Spleen (tissue), 11 donors: ENCODE measurements around the gene C11orf42. TPM values are rescaled to one million over a fixed set of nuclear protein-coding genes. Genes with fewer than 3 reads are reported as not detected.

Experiments used
- DNase-seq: peaks from one replicate; pipeline ENCODE4 v3.0.0-alpha.2; 2020
- H3K27ac ChIP-seq, 8 donors: fragments of 200-600 bp; sonication (generic) in 7 of 8; 1 replicate in 4 of 8; 2 replicates in 4 of 8; pipeline versions ENCODE4 v1.5.0 to v1.8.0; 2016 to 2021; ENCODE audit warnings: inconsistent platforms in 4 of 8, mild to moderate bottlenecking in 4 of 8, moderate library complexity in 1 of 8
- H3K27me3 ChIP-seq, 7 donors: fragments of 200-600 bp; sonication (generic) in 6 of 7; replicated peaks in 1 of 7; 1 replicate in 4 of 7; 2 replicates in 3 of 7; pipeline versions ENCODE4 v1.5.0 to v1.8.0; 2016 to 2021; ENCODE audit warnings: inconsistent platforms in 3 of 7, mild to moderate bottlenecking in 1 of 7
- H3K36me3 ChIP-seq, 6 donors: fragments of 200-600 bp; sonication (generic) in 5 of 6; 1 replicate in 4 of 6; 2 replicates in 2 of 6; pipeline versions ENCODE4 v1.5.0 to v1.8.0; 2016 to 2021; ENCODE audit warnings: inconsistent platforms in 2 of 6
- H3K4me1 ChIP-seq, 6 donors: fragments of 200-600 bp; sonication (generic) in 5 of 6; 1 replicate in 3 of 6; 2 replicates in 3 of 6; pipeline versions ENCODE4 v1.5.0 to v1.8.0; 2016 to 2021; ENCODE audit warnings: inconsistent platforms in 3 of 6
- H3K4me3 ChIP-seq, 8 donors: fragments of 200-600 bp; sonication (generic) in 7 of 8; 1 replicate in 4 of 8; 2 replicates in 4 of 8; pipeline versions ENCODE4 v1.5.0 to v1.8.0; 2016 to 2021; ENCODE audit warnings: inconsistent platforms in 4 of 8, mild to moderate bottlenecking in 4 of 8, moderate library complexity in 2 of 8
- H3K9me3 ChIP-seq, 8 donors: fragments of 200-600 bp; sonication (generic) in 7 of 8; 1 replicate in 4 of 8; 2 replicates in 4 of 8; pipeline versions ENCODE4 v1.5.0 to v1.8.0; 2016 to 2021; ENCODE audit warnings: inconsistent platforms in 4 of 8
- POLR2A ChIP-seq, 3 donors: fragments of 450-650 bp; IDR thresholded peaks; one replicate each; pipeline ENCODE4 v1.5.1; 2017; ENCODE audit warnings: antibody characterized with exemption in 3 of 3, mild to moderate bottlenecking in 1 of 3
- POLR2AphosphoS5 ChIP-seq, 3 donors: sonication (generic); formaldehyde crosslinking; IDR thresholded peaks; one replicate each; pipeline ENCODE4 v1.5.1; 2017; ENCODE audit warnings: antibody characterized with exemption in 3 of 3
- WGBS, 5 donors: extraction: QIAGEN DNeasy Blood & Tissue Kit in 3 of 5; methylation state at CpG; one replicate each; pipeline versions ENCODE4 v1.1.5 to v1.1.7; 2013 to 2018; 5-methylcytosine and 5-hydroxymethylcytosine counted together
- intact Hi-C: fragments of 100-400 bp; cut with DNase I; formaldehyde crosslinking; loops from one replicate; pipeline ENCODE4 v1.15.0; 2023; ENCODE audit warnings: low total_unique reads
- polyA plus RNA-seq, 3 donors: library from polyadenylated mRNA; stranded (reverse); fragments of 200-250 nt; gene quantifications; one replicate each; pipeline ENCODE4 v1.2.1, GENCODE V29; 2013
- total RNA-seq, 7 donors: library from RNA; depleted of rRNA in 3 of 7; stranded (reverse); fragments of >200 nt in 3 of 7; fragmentation: NEBNext Ultra II Directional in 4 of 7; extraction: Animal tissue kit (Norgen Biotek cat#: 25700) in 4 of 7; gene quantifications; one replicate each; pipeline versions ENCODE4 v1.1.0 to v1.2.1, GENCODE V29; 2016 to 2021
- TF ChIP-seq, protein P1 (sequence below), 11 experiments: fragments of 200-600 bp in 7 of 11; fragments of 450-650 bp in 4 of 11; sonication (generic) in 4 of 11; IDR thresholded peaks in 8 of 11; conservative IDR thresholded peaks in 3 of 11; 1 replicate in 7 of 11; 2 replicates in 4 of 11; pipeline versions ENCODE4 v1.4.0 to v1.8.0; 2016 to 2021; ENCODE audit warnings: antibody characterized with exemption in 11 of 11, inconsistent platforms in 4 of 11, mild to moderate bottlenecking in 1 of 11
- donor health status: healthy with polysubstance abuse.
- donor health status: DM: no; HTN: no; CAD: no; lungs with moderate emphysema.
- donor health status: DM: no; HTN: no; CAD: no.
- donor health status: Bipolar disorder and iron deficiency.
- donor health status: healthy.
- donor health status: DM: no; HTN: no; CAD: no.
- donor health status: DM: yes; HTN: yes; CAD: no.

The C11orf42 gene
- total and polyA plus RNA-seq, 10 donors, result not detected

DNA sequence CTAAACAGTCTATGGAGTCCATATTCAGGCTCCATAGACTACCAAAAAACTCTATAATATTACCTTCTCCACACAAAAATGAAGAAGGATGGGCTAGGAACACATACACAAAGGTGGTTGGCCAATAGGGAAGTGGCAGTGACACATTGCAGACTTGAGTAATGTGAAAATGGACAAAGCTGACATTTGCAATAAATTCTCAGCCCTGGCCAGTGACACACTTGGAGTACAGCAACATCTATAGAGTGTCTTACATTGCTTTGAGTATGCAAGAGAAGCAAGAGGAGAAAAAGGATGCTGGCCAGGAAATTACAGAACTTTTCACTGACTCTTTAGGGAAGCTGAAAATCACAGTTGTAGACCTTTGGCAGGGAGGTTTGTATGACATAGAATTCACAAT lies 13.6 kb upstream of the C11orf42 start:
- peak in 1 of 3 donors; percentile 18 for TF ChIP-seq POLR2AphosphoS5 (IDR thresholded peaks at IDR 0.05)
- TF ChIP-seq POLR2A (IDR thresholded peaks at IDR 0.05), result no peak
- H3K4me3 ChIP-seq, result no peak overlapping the region
- no peaks in the 10 kb centered on the region for H3K27me3 ChIP-seq
- DNase-seq, result no peak
- intact Hi-C loops, result no loop called here
- peak overlapping the region in 6 of 8 donors; percentile 29 to 76 (median 72) for H3K27ac ChIP-seq
- H3K36me3 ChIP-seq, result no peaks in the 10 kb centered on the region
- H3K9me3 ChIP-seq, result peaks cover 0 to 3% (median 0%) of the 10 kb centered on the region in 8 donors
- peaks cover 0 to 9% (median 0%) of the 10 kb centered on the region in 6 donors for H3K4me1 ChIP-seq

DNA sequence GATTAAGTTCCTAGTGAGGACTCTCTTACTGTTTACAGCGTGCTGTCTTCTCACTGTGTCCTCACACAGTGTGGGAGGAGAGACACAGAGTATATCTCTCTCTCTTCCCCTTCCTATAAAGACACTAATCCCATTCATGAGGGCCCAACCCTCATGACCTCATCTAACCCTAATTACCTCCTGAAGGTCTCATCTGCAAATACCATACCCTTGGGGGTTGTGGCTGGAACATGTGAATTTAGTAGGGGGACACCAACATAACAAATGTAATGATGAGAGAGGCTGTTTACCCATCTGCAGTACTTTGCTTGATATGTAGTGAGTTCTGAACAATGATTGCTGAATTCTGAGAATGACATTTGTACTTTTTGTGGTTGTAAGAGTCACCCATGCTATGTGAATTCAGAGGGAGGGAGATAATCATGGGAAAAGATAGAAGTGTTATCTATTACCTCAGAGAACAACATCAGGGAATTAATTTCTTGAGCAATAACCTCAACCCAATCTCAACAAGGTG lies 11.2 kb upstream of the C11orf42 start:
- TF ChIP-seq POLR2AphosphoS5 (IDR thresholded peaks at IDR 0.05), result no peak
- TF ChIP-seq POLR2A (IDR thresholded peaks at IDR 0.05), result no peak
- TF ChIP-seq, protein P1, sequence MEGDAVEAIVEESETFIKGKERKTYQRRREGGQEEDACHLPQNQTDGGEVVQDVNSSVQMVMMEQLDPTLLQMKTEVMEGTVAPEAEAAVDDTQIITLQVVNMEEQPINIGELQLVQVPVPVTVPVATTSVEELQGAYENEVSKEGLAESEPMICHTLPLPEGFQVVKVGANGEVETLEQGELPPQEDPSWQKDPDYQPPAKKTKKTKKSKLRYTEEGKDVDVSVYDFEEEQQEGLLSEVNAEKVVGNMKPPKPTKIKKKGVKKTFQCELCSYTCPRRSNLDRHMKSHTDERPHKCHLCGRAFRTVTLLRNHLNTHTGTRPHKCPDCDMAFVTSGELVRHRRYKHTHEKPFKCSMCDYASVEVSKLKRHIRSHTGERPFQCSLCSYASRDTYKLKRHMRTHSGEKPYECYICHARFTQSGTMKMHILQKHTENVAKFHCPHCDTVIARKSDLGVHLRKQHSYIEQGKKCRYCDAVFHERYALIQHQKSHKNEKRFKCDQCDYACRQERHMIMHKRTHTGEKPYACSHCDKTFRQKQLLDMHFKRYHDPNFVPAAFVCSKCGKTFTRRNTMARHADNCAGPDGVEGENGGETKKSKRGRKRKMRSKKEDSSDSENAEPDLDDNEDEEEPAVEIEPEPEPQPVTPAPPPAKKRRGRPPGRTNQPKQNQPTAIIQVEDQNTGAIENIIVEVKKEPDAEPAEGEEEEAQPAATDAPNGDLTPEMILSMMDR (IDR thresholded peaks at IDR 0.05 in 8 of 11, conservative IDR thresholded peaks at IDR 0.05 in 3 of 11), result no peak
- Histone ChIP-seq H3K4me1 (peaks cover 0 to 9% (median 0%) of the 10 kb centered on the region in 6 donors), H3K27ac (peak overlapping the region in 4 of 8 donors; percentile 28 to 76 (median 42)), H3K4me3 (no peak overlapping the region), H3K36me3 (no peaks in the 10 kb centered on the region), H3K9me3 (peaks cover 0 to 3% (median 0%) of the 10 kb centered on the region in 8 donors), H3K27me3 (no peaks in the 10 kb centered on the region)
- intact Hi-C loops, result no loop called here
- no peak for DNase-seq
- WGBS, 5 donors, result 70 to 87% (median 77%) methylated on average over 1 of the region's 1 CpG

DNA sequence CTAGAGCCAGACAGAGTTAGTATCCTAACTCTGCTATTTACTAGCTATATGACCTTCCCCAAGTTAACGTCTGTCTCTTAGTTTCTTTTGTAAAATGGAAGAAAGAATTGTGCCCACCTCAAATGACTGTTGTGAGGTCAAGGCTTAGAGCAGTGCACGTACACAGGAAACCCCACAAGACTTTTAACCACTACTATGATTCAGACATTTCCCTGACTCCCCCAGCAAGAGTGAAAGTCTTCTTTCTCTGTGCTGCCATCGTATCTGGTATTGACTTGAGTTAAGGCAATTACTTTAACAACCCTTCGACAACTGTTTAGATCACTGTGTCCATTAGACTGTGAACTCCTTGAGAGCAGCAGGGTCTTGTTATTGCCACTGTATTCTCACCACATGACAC lies 9.0 kb upstream of the C11orf42 start:
- Histone ChIP-seq H3K36me3 (no peaks in the 10 kb centered on the region), H3K27me3 (no peaks in the 10 kb centered on the region), H3K27ac (peak overlapping the region in 1 of 8 donors; percentile 34), H3K4me3 (no peak overlapping the region), H3K9me3 (no peaks in the 10 kb centered on the region), H3K4me1 (peaks cover 0 to 21% (median under 1%) of the 10 kb centered on the region in 6 donors)
- DNase-seq, result no peak
- 32 to 50% (median 42%) methylated on average over 4 of the region's 4 CpGs for WGBS, 5 donors
- TF ChIP-seq POLR2AphosphoS5 (IDR thresholded peaks at IDR 0.05) (no peak), POLR2A (IDR thresholded peaks at IDR 0.05) (no peak)
- TF ChIP-seq, protein P1 (IDR thresholded peaks at IDR 0.05 in 8 of 11, conservative IDR thresholded peaks at IDR 0.05 in 3 of 11), result no peak
- intact Hi-C loops, result no loop called here

GRCh38 chr11:6197466-6198200 lies 7.7 kb upstream of the C11orf42 start:
- Histone ChIP-seq H3K9me3 (no peaks in the 10 kb centered on the region), H3K27me3 (no peaks in the 10 kb centered on the region), H3K27ac (no peak overlapping the region), H3K36me3 (no peaks in the 10 kb centered on the region), H3K4me3 (no peak overlapping the region), H3K4me1 (peaks cover 0 to 30% (median 3%) of the 10 kb centered on the region in 6 donors)
- WGBS, 5 donors, result 85 to 93% (median 88%) methylated on average over 4 of the region's 4 CpGs
- DNase-seq, result no peak
- TF ChIP-seq, protein P1 (IDR thresholded peaks at IDR 0.05 in 8 of 11, conservative IDR thresholded peaks at IDR 0.05 in 3 of 11), result no peak
- no peak for TF ChIP-seq POLR2AphosphoS5 (IDR thresholded peaks at IDR 0.05)
- no peak for TF ChIP-seq POLR2A (IDR thresholded peaks at IDR 0.05)
- intact Hi-C loops, result no loop called here
